ENCODE measurements around the gene LYAR.
"Not testable (repeated sequence)": the region's sequence is repeated elsewhere in the genome, so short reads cannot be mapped to it uniquely, and the experiment has no call there.

The LYAR gene

DNA sequence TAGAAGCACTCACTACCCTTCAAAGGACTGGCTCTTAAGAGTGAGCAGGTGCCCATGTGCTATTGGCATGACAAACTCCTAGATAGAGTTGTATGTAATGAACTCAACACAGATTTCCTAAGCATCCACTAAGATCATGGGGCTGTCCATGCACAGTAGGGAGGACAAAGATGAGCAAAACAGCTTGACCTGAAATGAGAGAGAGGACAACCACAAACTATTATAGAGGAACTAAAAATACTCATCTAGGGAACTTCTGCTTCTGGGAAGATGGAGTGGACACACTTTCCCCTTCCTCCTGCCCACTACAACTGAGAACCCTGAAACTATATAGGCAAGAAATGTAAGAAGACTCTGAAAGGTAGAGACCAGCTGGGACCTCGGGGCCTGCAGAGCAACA lies 21.2 kb downstream of the LYAR start:
- no peak for DNase-seq (ENCODE audit: extremely low read depth in 1 of 2, low read depth in 1 of 2)

DNA sequence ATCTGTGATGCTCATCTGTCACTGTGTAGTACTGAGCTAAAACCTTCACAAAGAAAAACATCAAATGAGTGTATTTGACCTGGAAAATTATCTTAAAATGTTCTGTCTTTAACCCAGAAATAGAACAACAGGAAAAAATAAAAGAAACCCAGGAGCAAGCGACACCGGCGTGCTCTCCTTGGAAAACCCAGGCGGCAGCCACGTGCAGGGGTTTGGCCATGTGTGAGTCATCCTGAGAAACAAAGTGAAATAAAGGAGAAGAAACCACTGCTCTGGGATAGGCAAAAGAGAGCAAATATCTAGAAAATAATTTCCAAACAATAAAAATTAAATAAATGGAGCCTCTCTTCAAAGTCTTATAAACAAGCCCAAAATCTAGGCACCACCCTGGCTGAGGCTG lies 22.0 kb downstream of the LYAR start:
- DNase-seq (ENCODE audit: extremely low read depth in 1 of 2, low read depth in 1 of 2) = no peak

DNA sequence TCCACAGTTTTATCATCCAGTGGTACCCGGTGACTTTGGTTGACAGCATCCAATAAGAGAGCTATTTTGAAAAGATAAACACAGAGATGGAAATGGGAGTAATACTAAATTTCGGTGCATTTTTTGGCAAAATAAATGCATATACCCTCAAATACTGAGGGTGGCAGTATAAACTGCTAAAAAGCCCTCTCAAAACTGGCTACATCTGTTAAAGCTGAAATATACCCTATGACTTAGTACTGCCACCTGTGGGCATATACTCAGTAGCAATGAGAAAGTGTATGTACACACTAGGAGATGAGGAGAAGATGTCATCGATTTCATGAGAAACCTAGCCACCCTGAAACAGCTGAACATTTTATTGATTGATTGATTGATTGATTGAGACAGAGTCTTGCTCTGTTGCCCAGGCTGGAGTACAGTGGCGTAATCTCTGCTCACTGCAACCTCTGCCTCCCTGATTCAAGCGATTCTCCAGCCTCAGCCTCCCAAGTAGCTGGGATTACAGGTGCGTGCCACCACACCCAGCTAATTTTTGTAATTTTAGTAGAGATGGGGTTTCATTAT lies 29.7 kb downstream of the LYAR start:
- DNase-seq (ENCODE audit: extremely low read depth in 1 of 2, low read depth in 1 of 2) = no peak

DNA sequence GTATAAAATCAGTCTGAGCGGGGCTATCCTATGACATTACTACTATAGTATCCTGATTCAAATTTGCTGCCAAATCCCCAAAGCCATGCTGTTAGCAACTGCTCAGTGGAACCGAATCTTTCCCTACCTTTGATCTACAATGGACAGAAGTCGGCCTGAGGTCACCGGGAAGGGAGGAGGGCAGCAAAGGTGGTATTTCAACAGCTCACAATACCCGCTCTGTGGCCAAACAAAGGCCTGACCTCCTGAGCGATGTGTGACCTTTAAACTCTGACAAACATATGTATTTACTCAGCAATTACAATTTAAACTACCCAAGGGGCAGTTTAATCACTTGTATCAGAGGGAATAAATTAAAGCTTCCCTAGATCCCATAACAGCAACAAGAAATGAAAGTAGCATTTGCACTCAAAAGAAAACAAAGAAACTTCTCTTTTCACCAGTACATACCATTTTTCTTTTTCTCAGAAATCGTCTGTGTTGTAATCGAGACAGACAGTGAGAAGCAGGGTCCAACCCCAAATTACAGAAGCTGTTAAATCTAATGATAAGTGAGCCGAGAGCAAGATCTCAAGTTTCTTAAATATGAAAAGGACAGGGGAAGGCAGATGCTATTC lies 30.4 kb downstream of the LYAR start:
- DNase-seq (ENCODE audit: extremely low read depth in 1 of 2, low read depth in 1 of 2) = no peak

DNA sequence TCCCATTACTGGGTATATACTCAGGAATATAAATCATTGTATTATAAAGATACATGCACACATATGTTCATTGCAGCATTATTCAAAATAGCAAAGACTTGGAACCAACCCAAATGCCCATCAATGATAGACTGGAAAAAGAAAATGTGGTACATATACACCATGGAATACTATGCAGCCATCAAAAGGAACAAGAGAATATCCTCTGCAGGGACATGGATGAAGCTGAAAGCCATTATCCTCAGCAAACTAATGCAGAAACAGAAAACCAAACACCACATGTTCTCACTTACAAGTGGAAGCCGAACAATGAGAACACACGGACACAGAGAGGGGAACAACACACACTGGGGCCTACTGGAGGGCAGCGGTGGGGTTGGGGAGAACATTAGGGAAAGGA lies 32.2 kb downstream of the LYAR start:
- DNase-seq (ENCODE audit: extremely low read depth in 1 of 2, low read depth in 1 of 2) = not testable (repeated sequence)

DNA sequence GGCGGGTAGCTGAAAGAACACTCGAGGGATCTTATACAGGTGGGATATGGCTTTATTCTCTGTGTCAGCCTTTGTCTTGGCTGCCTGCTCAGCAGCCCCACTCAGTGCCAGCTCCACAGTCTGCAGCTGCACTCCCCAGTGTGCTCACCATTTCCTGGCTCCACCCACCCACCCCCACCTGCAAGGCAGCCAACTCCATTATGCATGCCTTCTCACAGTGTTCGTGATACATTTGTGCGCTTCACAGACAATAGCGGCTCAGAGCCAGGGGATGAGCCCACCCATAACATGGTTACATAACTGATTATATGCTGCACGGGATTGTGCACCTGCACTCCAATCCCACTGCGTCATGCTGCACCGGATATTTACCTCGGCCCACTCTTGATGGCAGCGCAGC lies 33.2 kb downstream of the LYAR start:
- DNase-seq (ENCODE audit: extremely low read depth in 1 of 2, low read depth in 1 of 2) = no peak

DNA sequence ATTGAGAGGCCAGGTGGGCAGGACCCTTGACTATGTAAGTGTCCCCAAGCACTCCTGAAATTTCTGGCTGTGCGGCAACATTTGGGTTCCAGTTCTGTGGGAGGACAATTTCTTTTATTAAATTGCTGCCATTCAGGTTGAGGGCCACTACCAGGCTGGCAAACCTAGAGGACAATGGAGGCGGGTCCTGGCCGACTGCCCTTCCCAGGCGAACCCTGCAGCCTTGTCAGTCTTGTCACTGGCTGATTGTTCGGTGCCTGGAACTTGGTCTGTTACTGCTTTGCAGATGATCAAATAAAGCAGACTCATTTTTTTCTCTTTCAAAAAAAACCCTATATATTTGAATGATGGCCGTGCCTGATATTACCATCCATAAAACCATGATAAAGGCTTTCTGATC lies 35.3 kb downstream of the LYAR start:
- no peak for DNase-seq (ENCODE audit: extremely low read depth in 1 of 2, low read depth in 1 of 2)

DNA sequence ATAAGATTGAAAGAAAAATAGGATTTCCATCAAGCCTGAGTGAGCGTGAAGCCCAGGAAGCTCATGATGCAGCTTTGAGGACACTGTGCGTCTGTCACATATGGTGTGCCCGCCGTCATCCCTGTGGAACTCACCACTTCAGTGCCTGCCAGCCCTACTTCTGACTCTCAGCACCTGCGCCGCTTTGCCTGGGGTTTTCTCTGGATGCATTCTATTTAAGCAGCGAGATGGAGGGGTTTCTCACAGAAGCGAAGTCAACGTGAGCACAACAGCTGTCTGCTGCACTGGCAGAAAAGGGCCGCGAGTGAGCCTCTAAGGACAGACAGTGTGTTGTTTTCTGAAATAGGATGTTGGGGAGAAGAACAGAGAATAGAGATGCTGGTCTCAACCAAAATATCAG lies 35.8 kb downstream of the LYAR start:
- no peak for DNase-seq (ENCODE audit: extremely low read depth in 1 of 2, low read depth in 1 of 2)

DNA sequence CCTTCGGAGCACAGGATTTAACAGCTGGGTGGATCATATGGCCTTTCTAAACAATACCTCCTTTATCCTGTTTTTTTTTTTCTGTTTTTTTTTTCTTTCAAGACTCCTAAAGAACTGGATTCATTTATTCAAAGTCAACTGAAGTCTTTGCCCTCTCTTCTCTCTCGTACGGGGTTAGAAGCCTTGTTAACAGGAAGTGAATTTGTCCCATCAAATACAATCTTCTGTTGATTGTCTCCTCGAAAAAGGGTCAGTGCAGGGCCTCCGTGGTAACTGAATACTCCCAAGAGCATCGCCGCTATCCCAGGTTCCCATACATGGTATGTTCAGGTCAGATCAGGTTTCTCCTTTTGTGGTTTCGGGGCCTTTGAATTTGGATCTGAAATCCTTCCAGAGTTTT lies 40.1 kb downstream of the LYAR start:
- DNase-seq (ENCODE audit: extremely low read depth in 1 of 2, low read depth in 1 of 2) = no peak

DNA sequence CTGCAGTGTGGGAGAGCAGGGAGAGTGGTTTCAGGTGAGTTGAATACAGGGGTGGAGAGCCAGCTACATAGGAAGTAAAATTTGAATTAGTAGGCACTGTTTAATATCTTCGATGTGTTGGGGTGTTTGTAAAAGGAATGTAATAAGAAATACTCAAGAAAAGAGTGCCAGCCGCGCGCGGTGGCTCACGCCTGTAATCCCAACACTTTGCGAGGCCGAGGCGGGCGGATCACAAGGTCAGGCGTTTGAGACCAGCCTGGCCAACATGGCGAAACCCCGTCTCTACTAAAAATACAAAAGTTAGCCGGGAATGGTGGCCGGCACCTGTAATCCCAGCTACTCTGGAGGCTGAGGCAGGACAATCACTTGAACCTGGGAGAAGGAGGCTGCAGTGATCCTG lies 40.6 kb downstream of the LYAR start:
- not testable (repeated sequence) for DNase-seq (ENCODE audit: extremely low read depth in 1 of 2, low read depth in 1 of 2)

DNA sequence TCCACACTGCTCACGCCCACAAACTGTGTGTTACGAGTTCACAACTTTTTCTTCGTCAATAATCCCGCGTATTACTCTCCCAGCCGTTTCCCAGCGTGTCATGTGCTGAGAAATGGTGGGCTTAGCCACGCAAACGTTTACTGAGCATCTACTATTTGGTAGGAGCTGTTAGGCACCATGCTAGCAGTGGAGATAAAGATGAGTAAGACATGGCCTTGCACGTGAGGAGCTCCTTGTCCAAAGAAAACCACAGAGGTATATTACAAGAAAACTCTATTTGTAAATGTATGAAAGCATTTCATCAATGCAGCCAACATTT lies 41.1 kb downstream of the LYAR start:
- no peak for DNase-seq (ENCODE audit: extremely low read depth in 1 of 2, low read depth in 1 of 2)

DNA sequence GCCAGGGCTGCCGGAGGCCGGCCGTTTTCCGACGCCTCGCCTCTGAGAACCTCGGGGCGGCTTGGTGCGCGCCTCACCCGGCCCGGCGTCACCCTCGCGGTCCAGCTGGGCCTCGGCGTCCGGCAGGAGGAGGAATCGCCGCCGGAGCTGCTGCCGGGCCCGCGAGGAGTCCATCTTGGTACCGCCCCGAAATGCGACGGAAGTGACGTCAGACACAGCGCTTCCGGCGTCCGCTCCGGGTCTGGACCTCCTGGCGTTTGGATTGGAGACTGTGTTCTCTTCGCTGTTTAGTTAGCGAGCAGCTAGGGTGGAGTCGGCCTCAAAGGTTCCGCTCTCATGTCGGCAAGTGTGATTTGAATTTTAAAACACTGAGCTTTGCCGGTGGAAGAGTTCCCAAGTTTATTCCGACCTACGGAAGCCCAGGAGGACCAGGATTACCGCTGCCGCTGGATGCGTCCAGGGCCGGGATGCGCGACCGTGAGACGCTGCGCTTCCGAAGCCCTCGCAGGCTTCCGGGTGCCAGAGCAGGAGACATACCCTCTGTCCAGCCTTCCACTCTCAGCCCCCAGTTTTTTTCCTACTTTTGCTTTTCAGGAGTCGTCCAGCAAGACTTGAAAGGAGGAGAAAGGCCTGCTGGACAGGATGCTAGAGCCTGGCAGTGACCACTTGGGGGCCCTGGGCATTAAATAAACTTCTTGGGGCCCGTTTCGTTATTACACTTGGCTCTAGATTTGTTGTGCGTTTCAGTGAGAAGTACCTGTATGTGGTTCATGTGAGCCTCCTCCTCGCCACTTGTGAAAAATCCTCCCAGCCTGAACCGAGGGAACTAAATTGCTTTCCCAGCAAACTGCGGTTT lies 41.7 kb downstream of the LYAR start, which contains the start of gene TMEM128:
TMEM128 (minus strand) TSS at position 195 of the 856 bp plus-strand sequence; CDS start at position 174, 21 bp downstream.
- DNase-seq (ENCODE audit: extremely low read depth in 1 of 2, low read depth in 1 of 2) = peak; percentile 81 to 86

DNA sequence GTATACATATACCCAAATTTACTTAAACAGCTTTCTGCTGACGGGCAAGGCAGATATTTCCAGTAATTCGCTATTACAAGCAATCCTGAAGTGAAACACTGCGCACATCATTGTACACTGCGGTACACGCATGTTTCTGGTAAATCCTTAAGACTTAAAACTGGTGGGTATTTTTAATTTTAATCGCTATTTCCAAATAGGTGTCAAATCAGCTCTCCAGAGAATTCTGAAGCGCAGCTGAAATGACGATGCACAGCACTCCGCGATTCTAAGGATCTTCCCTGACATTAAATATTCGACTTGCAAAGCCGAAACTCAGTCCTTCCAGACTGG lies 42.3 kb downstream of the LYAR start:
- DNase-seq (ENCODE audit: extremely low read depth in 1 of 2, low read depth in 1 of 2) = no peak

DNA sequence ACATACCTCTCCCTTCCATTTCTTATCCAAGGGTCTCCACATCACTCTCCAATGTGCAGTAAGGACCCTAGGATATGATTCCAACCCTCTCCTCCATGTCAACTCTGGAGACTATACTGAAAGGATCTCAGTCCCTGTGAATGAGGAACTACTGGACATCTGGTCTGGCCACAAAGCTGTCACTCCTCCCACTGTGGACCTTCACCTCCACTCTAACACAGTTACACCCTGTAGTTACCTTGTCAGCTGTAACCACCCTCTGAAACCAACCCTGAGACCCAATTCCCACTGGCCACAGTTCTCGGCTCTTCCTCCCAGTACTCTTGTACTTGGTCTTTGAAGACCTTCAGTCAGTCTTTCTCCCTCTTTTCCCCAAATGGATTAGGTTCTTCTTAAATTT lies 44.8 kb downstream of the LYAR start:
- no peak for DNase-seq (ENCODE audit: extremely low read depth in 1 of 2, low read depth in 1 of 2)

DNA sequence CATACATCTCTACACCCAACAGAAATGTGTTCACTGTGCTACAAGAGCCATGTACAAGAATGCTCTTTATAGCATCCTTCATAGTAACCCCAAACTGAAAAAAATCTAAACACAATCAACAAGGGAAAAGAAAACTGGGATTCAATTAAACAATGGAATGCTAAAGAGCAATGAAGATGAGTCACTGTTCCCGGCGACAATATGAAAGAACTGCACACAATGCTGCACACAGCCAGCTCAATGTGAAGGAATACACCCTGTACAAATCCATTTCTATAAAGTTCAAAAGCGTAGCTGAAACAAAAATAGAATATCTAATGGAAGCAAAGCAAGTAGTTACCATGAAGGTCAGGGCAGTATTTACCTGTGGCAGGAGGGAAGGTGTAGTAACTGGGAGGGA lies 50.4 kb downstream of the LYAR start:
- not testable (repeated sequence) for DNase-seq (ENCODE audit: extremely low read depth in 1 of 2, low read depth in 1 of 2)

DNA sequence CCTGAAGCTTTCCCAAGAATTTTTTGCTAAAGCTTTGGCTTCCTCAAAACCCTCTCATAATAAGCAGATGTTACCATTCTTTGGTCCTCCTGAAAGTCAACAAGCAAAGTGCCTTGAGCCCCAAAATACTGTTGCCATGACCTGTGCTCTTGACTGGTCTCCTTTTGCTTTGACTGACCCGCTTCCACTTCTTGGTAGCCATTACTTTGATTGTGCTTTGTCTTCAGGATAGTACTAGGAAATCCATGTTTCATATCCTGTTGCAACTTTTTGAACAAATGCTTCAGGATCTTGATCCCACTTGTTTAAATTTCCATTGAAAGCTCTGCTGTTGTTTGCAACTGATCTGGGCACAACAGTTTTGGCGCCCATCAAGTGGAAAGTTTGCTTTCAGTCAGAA lies 56.3 kb downstream of the LYAR start:
- DNase-seq (ENCODE audit: extremely low read depth in 1 of 2, low read depth in 1 of 2) = no peak

DNA sequence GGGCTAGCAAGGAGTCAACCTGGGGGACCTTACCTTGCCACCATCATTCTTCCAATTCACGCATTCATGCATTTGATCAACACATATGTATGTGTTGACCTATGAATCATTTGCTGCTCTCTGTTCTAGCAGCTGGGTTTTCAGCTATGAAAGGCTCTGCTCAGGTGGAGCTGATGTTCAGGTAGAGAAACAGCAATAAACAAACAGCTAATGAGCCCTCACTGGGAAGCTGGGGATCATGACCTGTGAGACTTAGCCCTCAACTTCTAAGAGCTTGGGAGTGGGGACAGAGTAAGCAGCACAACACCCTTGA lies 61.6 kb downstream of the LYAR start:
- DNase-seq (ENCODE audit: extremely low read depth in 1 of 2, low read depth in 1 of 2) = no peak

DNA sequence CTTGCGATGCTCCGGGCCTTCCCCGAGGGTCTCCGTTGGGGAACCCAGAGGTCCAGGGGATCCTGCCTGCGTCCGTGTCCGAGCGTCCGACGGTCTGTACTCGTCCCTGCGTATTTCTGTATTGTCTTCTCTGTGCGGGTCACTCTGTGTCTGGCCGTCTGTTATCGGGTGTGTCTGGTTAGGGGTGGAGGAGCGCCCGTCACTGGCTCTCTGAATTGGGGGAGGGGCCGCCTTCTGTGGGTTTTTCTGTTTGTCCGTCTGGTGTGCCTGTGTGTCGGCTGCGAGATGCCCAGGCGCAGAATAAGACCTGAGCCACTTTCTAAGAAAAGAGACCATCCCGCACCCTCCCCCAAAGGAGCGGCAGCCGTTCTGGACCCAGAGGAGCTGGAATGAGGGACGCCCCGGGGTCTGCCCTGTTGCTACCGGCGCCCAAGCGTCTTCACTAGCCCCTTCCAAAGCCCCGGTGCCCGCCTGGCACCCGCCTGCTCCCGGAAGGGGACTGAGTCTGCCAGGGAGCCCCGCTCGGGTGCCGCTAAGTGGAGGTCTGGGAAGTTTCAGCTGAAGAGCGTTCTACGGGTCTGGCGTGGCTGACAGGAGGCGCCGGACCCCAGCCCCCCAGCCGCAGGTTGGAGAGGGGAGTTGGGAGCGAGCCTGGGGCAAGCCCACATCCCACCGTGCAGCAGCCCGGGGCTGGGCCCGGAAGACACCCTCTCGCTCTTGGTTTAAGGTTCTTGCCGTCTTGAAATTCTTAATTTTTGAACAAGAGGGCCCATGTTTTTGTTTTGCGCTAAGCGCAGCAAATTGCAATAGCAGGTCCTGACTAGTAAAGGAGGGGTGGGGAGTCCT lies 62.2 kb downstream of the LYAR start:
- no peak for DNase-seq (ENCODE audit: extremely low read depth in 1 of 2, low read depth in 1 of 2)

DNA sequence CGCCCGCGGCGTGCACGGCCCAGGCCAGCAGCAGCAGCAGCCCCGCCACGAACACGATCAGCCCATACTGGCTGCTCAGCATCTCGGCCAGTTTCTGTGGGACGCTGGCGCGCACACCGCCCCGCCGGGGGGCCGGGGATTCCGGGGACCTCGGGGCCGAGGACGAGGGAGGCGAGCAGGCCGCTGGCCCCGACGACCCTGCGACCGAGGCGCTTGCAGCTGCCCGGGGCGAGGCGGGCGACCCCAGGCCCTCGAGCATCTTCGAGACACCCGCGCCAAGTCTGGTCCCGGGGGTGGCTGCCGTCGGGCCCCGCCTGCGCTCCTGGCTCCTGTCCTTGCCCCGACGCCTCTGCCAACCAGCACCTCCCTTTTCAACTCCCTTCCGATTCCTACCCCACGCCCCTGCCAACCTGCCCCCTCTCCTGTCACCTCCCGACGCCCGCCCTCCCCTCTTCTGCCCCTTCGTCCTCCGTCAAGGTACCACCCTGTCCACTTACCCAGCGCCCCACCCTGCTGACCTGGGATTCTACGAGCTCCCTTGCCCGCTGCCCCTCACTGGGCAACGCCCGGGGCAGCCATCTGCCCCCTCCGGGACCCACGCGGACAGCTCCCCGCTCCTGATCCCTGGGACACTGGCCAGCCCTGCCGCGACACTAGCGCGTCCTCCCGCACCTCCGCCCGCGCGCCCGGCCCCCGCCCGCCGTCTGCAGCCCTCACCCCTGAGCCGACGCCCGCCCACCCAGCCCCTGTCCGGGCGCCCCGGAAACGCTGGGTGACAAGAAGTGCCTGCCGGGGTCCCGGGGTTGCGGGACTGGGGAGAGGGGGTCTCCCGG lies 63.1 kb downstream of the LYAR start, which contains the start of gene OTOP1:
OTOP1 (minus strand) TSS at position 324 of the 833 bp plus-strand sequence; CDS start at position 259, 65 bp downstream.
- no peak for DNase-seq (ENCODE audit: extremely low read depth in 1 of 2, low read depth in 1 of 2)

DNA sequence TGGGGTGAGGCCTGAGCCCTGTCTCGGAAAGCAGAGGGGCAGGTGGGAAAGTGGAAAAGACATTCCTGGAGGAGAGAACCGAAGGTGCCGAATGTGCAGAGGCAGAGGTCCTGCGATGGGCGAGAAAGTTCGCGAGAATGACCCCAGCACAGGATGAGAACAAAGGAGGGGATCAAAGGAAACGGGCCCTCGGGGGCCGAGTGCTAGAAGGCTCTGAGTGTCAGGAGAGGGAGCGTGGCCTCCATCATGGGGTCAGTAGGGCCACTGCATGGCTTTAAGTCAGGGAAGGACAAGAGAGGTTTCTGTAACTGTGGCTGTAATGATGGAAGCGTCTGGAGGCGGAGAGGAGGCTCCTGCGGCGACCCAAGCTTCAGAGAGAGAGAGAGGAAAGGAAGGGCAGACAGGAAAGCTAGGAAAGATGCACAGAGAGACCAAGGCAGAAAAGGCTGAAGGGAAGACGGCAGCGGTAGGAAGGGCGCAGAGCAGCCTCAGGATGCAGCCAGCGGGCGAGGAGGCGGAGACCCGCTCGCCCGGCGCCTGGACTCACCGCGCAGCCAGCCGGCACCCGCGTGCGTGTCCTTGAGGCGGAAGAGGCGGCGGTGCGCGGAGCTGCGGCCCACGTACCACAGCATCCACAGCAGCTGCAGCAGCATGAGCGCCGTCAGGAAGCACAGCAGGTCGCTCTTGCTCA lies 63.9 kb downstream of the LYAR start:
- no peak for DNase-seq (ENCODE audit: extremely low read depth in 1 of 2, low read depth in 1 of 2)

All from stimulated activated CD8-positive, alpha-beta memory T cell treated with anti-CD3 and anti-CD28 coated beads, Interleukin-7, amount 100 ng/mL, for 48 hours (primary cell).